ENCODE results near the gene SNX24. TPM values are rescaled to one million over a fixed set of nuclear protein-coding genes. Genes with fewer than 3 reads are reported as not detected.

The SNX24 gene
- total RNA-seq, 1 experiment from 2014 or later: 13.9 TPM

DNA sequence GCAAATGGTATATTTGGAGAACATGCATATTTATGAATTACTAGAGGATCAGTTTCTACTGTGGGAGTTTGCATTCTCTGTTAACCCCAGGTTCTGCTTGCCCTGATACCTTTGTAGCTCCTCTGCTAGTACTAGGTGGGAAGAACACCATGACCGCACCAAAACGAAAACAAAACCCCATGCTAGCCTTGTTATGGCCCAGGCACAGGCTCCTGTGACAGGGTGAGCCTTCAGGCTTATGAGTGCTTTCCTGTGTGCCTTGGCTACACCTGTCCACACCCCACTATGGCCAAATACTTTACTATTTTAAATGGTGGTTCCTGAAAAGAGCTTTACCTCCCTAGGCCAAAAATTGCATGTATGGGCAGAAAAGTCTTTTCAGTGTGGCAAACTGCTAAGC, 96.3 kb downstream of the SNX24 start:
- no peaks in the 10 kb centered on the region for H3K9me3 Mint-ChIP-seq
- no peaks in the 10 kb centered on the region for H3K23me2 ChIP-seq (ENCODE audit: insufficient read length, low read depth, low read length, poor library complexity, severe bottlenecking)
- no peaks in the 10 kb centered on the region for H3K9me3 ChIP-seq (ENCODE audit: control insufficient read depth, low read depth, low read length)
- no peak overlapping the region for H4K91ac ChIP-seq (ENCODE audit: insufficient read length, low read depth, low read length)
- no peak overlapping the region for H4K5ac ChIP-seq (ENCODE audit: insufficient read length, low read depth, low read length)
- no peak overlapping the region for H3T11ph ChIP-seq (ENCODE audit: low read length)
- H3K4me3 Mint-ChIP-seq: no peak overlapping the region
- H2BK5ac ChIP-seq (ENCODE audit: insufficient read length, low read length): no peak overlapping the region
- no peak overlapping the region for H3K27ac ChIP-seq (ENCODE audit: insufficient read length, low read depth, low read length)
- H3K79me2 ChIP-seq (ENCODE audit: insufficient read depth, low read length): no peaks in the 10 kb centered on the region
- no peaks in the 10 kb centered on the region for H4K20me1 ChIP-seq (ENCODE audit: control insufficient read depth, insufficient read depth, insufficient read length)
- H3K4me1 Mint-ChIP-seq: peaks cover 15 to 23% of the 10 kb centered on the region in 2 experiments
- H3K4me1 ChIP-seq (ENCODE audit: insufficient read depth, low read length): no peaks in the 10 kb centered on the region
- H3K14ac ChIP-seq (ENCODE audit: insufficient read depth, low read length): no peak overlapping the region
- no peak overlapping the region for H3K56ac ChIP-seq (ENCODE audit: insufficient read length, low read depth, low read length)
- H3K23ac ChIP-seq (ENCODE audit: insufficient read length, low read depth, low read length): no peak overlapping the region
- no peak overlapping the region for H2BK12ac ChIP-seq (ENCODE audit: insufficient read length, low read depth, low read length)
- H3K27me3 ChIP-seq (ENCODE audit: insufficient read depth, low read length): no peaks in the 10 kb centered on the region
- no peak overlapping the region for H4K8ac ChIP-seq (replicated peaks; ENCODE audit: insufficient read length, low read depth, low read length)
- H3K36me3 Mint-ChIP-seq (ENCODE audit: insufficient read depth in 1 of 3, low read depth in 3 of 3): peaks cover 0 to 4% (median 2%) of the 10 kb centered on the region in 3 experiments; a peak in 1 of 7 replicates
- no peaks in the 10 kb centered on the region for H3K79me1 ChIP-seq (ENCODE audit: insufficient read depth, low read depth, low read length, poor library complexity, severe bottlenecking)
- TF ChIP-seq, protein P1, sequence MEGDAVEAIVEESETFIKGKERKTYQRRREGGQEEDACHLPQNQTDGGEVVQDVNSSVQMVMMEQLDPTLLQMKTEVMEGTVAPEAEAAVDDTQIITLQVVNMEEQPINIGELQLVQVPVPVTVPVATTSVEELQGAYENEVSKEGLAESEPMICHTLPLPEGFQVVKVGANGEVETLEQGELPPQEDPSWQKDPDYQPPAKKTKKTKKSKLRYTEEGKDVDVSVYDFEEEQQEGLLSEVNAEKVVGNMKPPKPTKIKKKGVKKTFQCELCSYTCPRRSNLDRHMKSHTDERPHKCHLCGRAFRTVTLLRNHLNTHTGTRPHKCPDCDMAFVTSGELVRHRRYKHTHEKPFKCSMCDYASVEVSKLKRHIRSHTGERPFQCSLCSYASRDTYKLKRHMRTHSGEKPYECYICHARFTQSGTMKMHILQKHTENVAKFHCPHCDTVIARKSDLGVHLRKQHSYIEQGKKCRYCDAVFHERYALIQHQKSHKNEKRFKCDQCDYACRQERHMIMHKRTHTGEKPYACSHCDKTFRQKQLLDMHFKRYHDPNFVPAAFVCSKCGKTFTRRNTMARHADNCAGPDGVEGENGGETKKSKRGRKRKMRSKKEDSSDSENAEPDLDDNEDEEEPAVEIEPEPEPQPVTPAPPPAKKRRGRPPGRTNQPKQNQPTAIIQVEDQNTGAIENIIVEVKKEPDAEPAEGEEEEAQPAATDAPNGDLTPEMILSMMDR (conservative IDR thresholded peaks at IDR 0.05): no peak
- H2BK120ac ChIP-seq (ENCODE audit: low read depth, low read length, poor library complexity, severe bottlenecking): no peak overlapping the region
- no peak overlapping the region for H2AFZ ChIP-seq (ENCODE audit: low read length)
- no peak overlapping the region for H3K18ac ChIP-seq (ENCODE audit: insufficient read length, low read depth, low read length)
- WGBS (ENCODE audit: extremely low coverage, insufficient read length, low lambda C conversion rate): no CpG with 5 or more reads among the region's 2 CpGs
- no peak overlapping the region for H3K4me2 ChIP-seq (ENCODE audit: insufficient read depth, insufficient read length, low read length)
- no peak overlapping the region for H2AK5ac ChIP-seq (ENCODE audit: insufficient read length, low read length)
- H2BK20ac ChIP-seq (ENCODE audit: low read depth, low read length, poor library complexity, severe bottlenecking): no peak overlapping the region
- H3K27me3 Mint-ChIP-seq (ENCODE audit: low read depth): no peaks in the 10 kb centered on the region
- no peak overlapping the region for H2BK15ac ChIP-seq (ENCODE audit: low read depth, low read length)
- no peak overlapping the region for H3K4ac ChIP-seq (ENCODE audit: low read depth, low read length)
- DNase-seq: no peak
- H3K27ac Mint-ChIP-seq: no peak overlapping the region
- no peak overlapping the region for H3K9ac ChIP-seq (ENCODE audit: extremely low read depth, insufficient read length, low read length)
